Sigmoid colon (tissue), 7 donors: ENCODE data around the gene RBM6. TPM values are rescaled to one million over a fixed set of nuclear protein-coding genes. Genes with fewer than 3 reads are reported as not detected.

Experiments
- DNase-seq: peaks from one replicate; pipeline ENCODE4 v3.0.0-alpha.2; 2019
- H3K27ac ChIP-seq, 4 donors: fragments of 200-600 bp; sonication (generic); one replicate each; pipeline ENCODE4 v1.5.1; 2016 to 2019; ENCODE audit warnings: mild to moderate bottlenecking in 1 of 4
- H3K27me3 ChIP-seq, 3 donors: fragments of 200-600 bp; sonication (generic); one replicate each; pipeline ENCODE4 v1.5.1; 2019; ENCODE audit warnings: mild to moderate bottlenecking in 1 of 3
- H3K36me3 ChIP-seq, 4 donors: fragments of 200-600 bp; sonication (generic); one replicate each; pipeline ENCODE4 v1.5.1; 2016 to 2019
- H3K4me1 ChIP-seq, 4 donors: fragments of 200-600 bp; sonication (generic); one replicate each; pipeline ENCODE4 v1.5.1; 2017 to 2019
- H3K4me3 ChIP-seq, 4 donors: fragments of 200-600 bp; sonication (generic); one replicate each; pipeline ENCODE4 v1.5.1; 2017 to 2019; ENCODE audit warnings: mild to moderate bottlenecking in 2 of 4, moderate library complexity in 1 of 4
- H3K9me3 ChIP-seq, 4 donors: fragments of 200-600 bp in 3 of 4; sonication (generic) in 3 of 4; one replicate each; pipeline versions ENCODE4 v1.5.1 to v1.6.1; 2013 to 2019
- CTCF ChIP-seq, 4 experiments: fragments of 450-650 bp in 3 of 4; fragments of 200-600 bp in 1 of 4; IDR thresholded peaks; one replicate each; pipeline ENCODE4 v1.5.1; 2016 to 2019; ENCODE audit warnings: antibody characterized with exemption in 4 of 4, mild to moderate bottlenecking in 3 of 4, moderate library complexity in 2 of 4
- EP300 ChIP-seq, 4 donors: sonication (generic); formaldehyde crosslinking; IDR thresholded peaks; one replicate each; pipeline ENCODE4 v1.6.1; 2017; ENCODE audit warnings: antibody characterized with exemption in 4 of 4
- POLR2A ChIP-seq, 2 donors: fragments of 450-650 bp; IDR thresholded peaks; one replicate each; pipeline ENCODE4 v1.6.1; 2016; ENCODE audit warnings: antibody characterized with exemption in 2 of 2, mild to moderate bottlenecking in 2 of 2, moderate library complexity in 2 of 2
- POLR2AphosphoS5 ChIP-seq, 4 donors: sonication (generic); formaldehyde crosslinking; IDR thresholded peaks; one replicate each; pipeline ENCODE4 v1.6.1; 2017; ENCODE audit warnings: antibody characterized with exemption in 4 of 4
- WGBS, 2 donors: extraction: QIAGEN DNeasy Blood & Tissue Kit; methylation state at CpG; one replicate each; pipeline ENCODE4 v1.1.7; 2013; 5-methylcytosine and 5-hydroxymethylcytosine counted together
- intact Hi-C: fragments of 100-400 bp; cut with DNase I; formaldehyde crosslinking; loops from one replicate; pipeline ENCODE4 v1.15.1; 2023
- polyA plus RNA-seq, 3 donors: library from polyadenylated mRNA; stranded (reverse); fragments of 200-250 nt; gene quantifications; one replicate each; pipeline ENCODE4 v1.2.3, GENCODE V29; 2013
- total RNA-seq, 4 donors: library from RNA; depleted of rRNA; stranded (reverse); fragments of >200 nt; gene quantifications; one replicate each; pipeline ENCODE4 v1.1.0, GENCODE V29; 2016
- donor health status: healthy with polysubstance abuse.
- donor health status: Bipolar disorder and iron deficiency.
- donor health status: healthy.

RBM6 gene
- total and polyA plus RNA-seq, 7 donors = 13.6 to 215 (median 78.0) TPM

- intact Hi-C loops = no loop called here
- Histone ChIP-seq H3K4me1 (peaks cover 0 to 11% (median 11%) of the 10 kb centered on the region in 4 donors), H3K27me3 (no peaks in the 10 kb centered on the region), H3K9me3 (no peaks in the 10 kb centered on the region), H3K27ac (no peak overlapping the region), H3K36me3 (peaks cover 0 to 42% (median 15%) of the 10 kb centered on the region in 4 donors), H3K4me3 (no peak overlapping the region)
- no peak for TF ChIP-seq POLR2AphosphoS5 (IDR thresholded peaks at IDR 0.05)
- TF ChIP-seq POLR2A (IDR thresholded peaks at IDR 0.05) = no peak
- TF ChIP-seq CTCF (IDR thresholded peaks at IDR 0.05) = no peak
- 88 to 95% methylated on average over 48 of the region's 48 CpGs for WGBS, 2 donors
- no peak for DNase-seq
Measured at GRCh38 chr3:49910409-49911123, 29.4 kb upstream of the RBM6 start.

- no peak for DNase-seq
- peaks cover 0 to 6% (median 6%) of the 10 kb centered on the region in 4 donors for H3K4me1 ChIP-seq
- intact Hi-C loops = no loop called here
- H3K27me3 ChIP-seq = no peaks in the 10 kb centered on the region
- H3K36me3 ChIP-seq = peaks cover 0 to 42% (median 15%) of the 10 kb centered on the region in 4 donors
- no peaks in the 10 kb centered on the region for H3K9me3 ChIP-seq
- WGBS, 2 donors = 91 to 94% methylated on average over 2 of the region's 2 CpGs
- H3K4me3 ChIP-seq = no peak overlapping the region
- no peak for TF ChIP-seq POLR2AphosphoS5 (IDR thresholded peaks at IDR 0.05)
- H3K27ac ChIP-seq = no peak overlapping the region
Measured at GRCh38 chr3:49911124-49911420, 28.9 kb upstream of the RBM6 start.

- DNase-seq = no peak
- no peaks in the 10 kb centered on the region for H3K27me3 ChIP-seq
- 92 to 93% methylated on average over 15 of the region's 15 CpGs for WGBS, 2 donors
- no peak overlapping the region for H3K27ac ChIP-seq
- H3K4me1 ChIP-seq = peaks cover 0 to under 1% (median under 1%) of the 10 kb centered on the region in 4 donors
- H3K36me3 ChIP-seq = peaks cover 0 to 42% (median 15%) of the 10 kb centered on the region in 4 donors
- no peak overlapping the region for H3K4me3 ChIP-seq
- TF ChIP-seq EP300 (IDR thresholded peaks at IDR 0.05) (no peak), POLR2AphosphoS5 (IDR thresholded peaks at IDR 0.05) (no peak), POLR2A (IDR thresholded peaks at IDR 0.05) (no peak), CTCF (IDR thresholded peaks at IDR 0.05) (no peak)
- no peaks in the 10 kb centered on the region for H3K9me3 ChIP-seq
- intact Hi-C loops = no loop called here
Measured at GRCh38 chr3:49911611-49912010, 28.3 kb upstream of the RBM6 start.

- no peaks in the 10 kb centered on the region for H3K4me1 ChIP-seq
- no peak for TF ChIP-seq EP300 (IDR thresholded peaks at IDR 0.05)
- no peak for TF ChIP-seq POLR2A (IDR thresholded peaks at IDR 0.05)
- TF ChIP-seq CTCF (IDR thresholded peaks at IDR 0.05) = no peak
- TF ChIP-seq POLR2AphosphoS5 (IDR thresholded peaks at IDR 0.05) = no peak
Measured at GRCh38 chr3:49912881-49913281, 27.1 kb upstream of the RBM6 start.

GRCh38 chr3:49914906-49915305, 25.0 kb upstream of the RBM6 start:
- no peak for TF ChIP-seq POLR2A (IDR thresholded peaks at IDR 0.05)
- no peak for TF ChIP-seq CTCF (IDR thresholded peaks at IDR 0.05)
- TF ChIP-seq POLR2AphosphoS5 (IDR thresholded peaks at IDR 0.05) = no peak
- no peak for TF ChIP-seq EP300 (IDR thresholded peaks at IDR 0.05)
- 33 to 72% methylated on average over 2 of the region's 2 CpGs for WGBS, 2 donors
- intact Hi-C loops = no loop called here

More at GRCh38 chr3:49912881-49913281, 27.1 kb upstream of the RBM6 start:
- Histone ChIP-seq H3K9me3 (no peaks in the 10 kb centered on the region), H3K36me3 (peaks cover 0 to 42% (median 15%) of the 10 kb centered on the region in 4 donors), H3K27ac (no peak overlapping the region), H3K27me3 (no peaks in the 10 kb centered on the region), H3K4me3 (no peak overlapping the region)
- intact Hi-C loops = no loop called here
- 94 to 95% methylated on average over 4 of the region's 4 CpGs for WGBS, 2 donors
- no peak for DNase-seq

More at GRCh38 chr3:49914906-49915305, 25.0 kb upstream of the RBM6 start:
- Histone ChIP-seq H3K4me1 (no peaks in the 10 kb centered on the region), H3K4me3 (no peak overlapping the region), H3K27me3 (no peaks in the 10 kb centered on the region), H3K27ac (no peak overlapping the region), H3K36me3 (peaks cover 0 to 30% (median 12%) of the 10 kb centered on the region in 4 donors), H3K9me3 (no peaks in the 10 kb centered on the region)
- DNase-seq = no peak
